HFFc6 (cell line): ENCODE results near the gene TNPO1. TPM values are rescaled to one million over a fixed set of nuclear protein-coding genes. Genes with fewer than 3 reads are reported as not detected.

Experiments used
- DNase-seq: peaks from one replicate; pipeline ENCODE4 v3.0.0-alpha.2; 2018
- H3K27ac Mint-ChIP-seq: 2 replicates; pipeline ENCODE4 v1.8.0; 2020; ENCODE audit warnings: mild to moderate bottlenecking, mixed read lengths
- H3K27me3 Mint-ChIP-seq: 2 replicates; pipeline ENCODE4 v1.8.0; 2021; ENCODE audit warnings: mild to moderate bottlenecking, moderate library complexity, mixed read lengths; ENCODE audit not compliant: insufficient read depth
- H3K36me3 Mint-ChIP-seq: 2 replicates; pipeline ENCODE4 v1.8.0; 2021; ENCODE audit warnings: low read depth, mixed read lengths
- H3K4me1 Mint-ChIP-seq: 2 replicates; pipeline ENCODE4 v1.8.0; 2020; ENCODE audit warnings: low read depth, mixed read lengths
- H3K4me3 Mint-ChIP-seq: 2 replicates; pipeline ENCODE4 v1.8.0; 2020; ENCODE audit warnings: mild to moderate bottlenecking, moderate library complexity, mixed read lengths
- H3K9me3 Mint-ChIP-seq: 2 replicates; pipeline ENCODE4 v1.8.0; 2020; ENCODE audit warnings: mild to moderate bottlenecking, mixed read lengths
- CTCF ChIP-seq: fragments of 200-600 bp; sonication (generic); IDR thresholded peaks from 2 replicates; pipeline ENCODE4 v1.5.0; 2021; ENCODE audit warnings: antibody characterized with exemption, mild to moderate bottlenecking
- total RNA-seq, 6 experiments: library from RNA; stranded (reverse); fragmentation: NEBNext Ultra II Directional; extraction: Animal tissue kit (Norgen Biotek cat#: 25700); gene quantifications; 2 replicates in 1 of 6; 3 replicates in 5 of 6; pipeline ENCODE4 v1.2.3, GENCODE V29; 2021

Gene TNPO1
- total RNA-seq, 6 experiments from 2014 or later: 149 to 194 (median 182) TPM

DNA sequence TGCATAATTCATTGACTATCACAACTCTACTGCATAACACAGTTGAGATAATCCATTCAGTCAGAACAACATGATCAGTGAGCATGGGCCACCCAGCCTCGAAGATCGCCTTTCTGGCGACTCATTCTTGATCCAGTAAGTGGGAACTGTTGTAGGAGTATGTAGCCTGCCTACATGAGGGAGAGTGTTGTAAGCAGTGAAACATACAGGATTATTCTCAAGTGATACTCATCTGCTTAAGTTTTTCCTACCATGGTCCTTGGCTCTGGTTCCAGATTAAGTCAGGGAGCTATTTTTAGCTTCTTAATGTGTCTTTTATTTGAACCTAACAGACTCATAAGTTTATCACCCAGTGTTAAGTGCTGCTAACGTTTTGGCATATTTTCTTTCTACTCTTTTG is 44.0 kb downstream of the TNPO1 start:
- Mint-ChIP-seq H3K9me3 (no peaks in the 10 kb centered on the region), H3K27ac (peak overlapping the region; percentile 61), H3K36me3 (peaks cover 56% of the 10 kb centered on the region), H3K4me3 (no peak overlapping the region; the same call in 1 of the 2 replicates), H3K4me1 (peaks cover 28% of the 10 kb centered on the region), H3K27me3 (peaks cover 2% of the 10 kb centered on the region; the same call in 1 of the 2 replicates)
- peak; percentile 38 for DNase-seq
- no peak for TF ChIP-seq CTCF

GRCh38 chr5:72871366-72872024 is 55.0 kb downstream of the TNPO1 start:
- H3K4me3 Mint-ChIP-seq: no peak overlapping the region
- H3K4me1 Mint-ChIP-seq: peaks cover 10% of the 10 kb centered on the region
- DNase-seq: no peak
- H3K27ac Mint-ChIP-seq: peak overlapping the region; percentile 49
- peaks cover 48% of the 10 kb centered on the region for H3K36me3 Mint-ChIP-seq
- no peaks in the 10 kb centered on the region for H3K9me3 Mint-ChIP-seq
- no peak for TF ChIP-seq CTCF
- no peaks in the 10 kb centered on the region for H3K27me3 Mint-ChIP-seq

- no peak for TF ChIP-seq CTCF
- Mint-ChIP-seq H3K9me3 (no peaks in the 10 kb centered on the region), H3K4me3 (no peak overlapping the region), H3K4me1 (peaks cover 15% of the 10 kb centered on the region), H3K27me3 (no peaks in the 10 kb centered on the region; the same call in 1 of the 2 replicates), H3K27ac (peak overlapping the region; percentile 24; the same call in 1 of the 2 replicates), H3K36me3 (peaks cover 55% of the 10 kb centered on the region)
- no peak for DNase-seq
Observed at GRCh38 chr5:72878854-72879253, 62.4 kb downstream of the TNPO1 start.

DNA sequence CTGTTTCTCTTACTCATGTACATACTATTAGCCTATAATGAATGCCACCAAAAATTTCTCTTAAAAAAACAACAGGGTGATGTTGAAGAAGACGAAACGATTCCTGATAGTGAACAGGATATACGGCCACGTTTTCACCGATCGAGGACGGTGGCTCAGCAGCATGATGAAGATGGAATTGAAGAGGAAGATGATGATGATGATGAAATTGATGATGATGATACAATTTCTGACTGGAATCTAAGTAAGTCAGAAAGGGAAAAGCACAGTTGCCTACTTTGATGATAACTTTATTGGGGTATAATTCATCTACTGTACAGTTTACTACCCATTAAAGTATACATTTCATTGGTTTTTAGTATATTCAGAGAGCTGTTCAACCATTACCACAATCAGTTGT is 66.5 kb downstream of the TNPO1 start:
- no peaks in the 10 kb centered on the region; the same call in 1 of the 2 replicates for H3K27me3 Mint-ChIP-seq
- peaks cover 15% of the 10 kb centered on the region for H3K4me1 Mint-ChIP-seq
- no peak for DNase-seq
- no peak overlapping the region for H3K27ac Mint-ChIP-seq
- H3K36me3 Mint-ChIP-seq: peaks cover 72% of the 10 kb centered on the region
- no peak for TF ChIP-seq CTCF
- H3K9me3 Mint-ChIP-seq: no peaks in the 10 kb centered on the region
- H3K4me3 Mint-ChIP-seq: no peak overlapping the region

- DNase-seq: no peak
- Mint-ChIP-seq H3K27me3 (no peaks in the 10 kb centered on the region; the same call in 1 of the 2 replicates), H3K9me3 (no peaks in the 10 kb centered on the region), H3K36me3 (peaks cover 70% of the 10 kb centered on the region), H3K4me3 (no peak overlapping the region), H3K4me1 (peaks cover 12% of the 10 kb centered on the region), H3K27ac (no peak overlapping the region)
- no peak for TF ChIP-seq CTCF
Observed at GRCh38 chr5:72883850-72884249, 67.4 kb downstream of the TNPO1 start.
